K562 (cell line): Measurements from ENCODE around the gene HOXD9. TPM values are rescaled to one million over a fixed set of nuclear protein-coding genes. Genes with fewer than 3 reads are reported as not detected.
A peak's percentile ranks its signal among the peaks of the same experiment; 100 is the strongest.

Experiments
- ATF4 ChIP-seq: fragments of 450-650 bp; formaldehyde crosslinking; IDR thresholded peaks from 2 replicates; pipeline ENCODE4 v1.4.0; 2022; ENCODE audit warnings: mild to moderate bottlenecking, moderate library complexity
- ATF6 ChIP-seq: sonication (generic); formaldehyde crosslinking; IDR thresholded peaks from 2 replicates; pipeline ENCODE4 v1.4.0; 2020; ENCODE audit warnings: mild to moderate bottlenecking, missing genetic modification reagents
- CBFB ChIP-seq: sonication (generic); formaldehyde crosslinking; IDR thresholded peaks from 2 replicates; pipeline ENCODE4 v1.4.0; 2020; ENCODE audit warnings: mild to moderate bottlenecking, missing genetic modification reagents
- CREB5 ChIP-seq: fragments of 250-450 bp; sonication (Bioruptor Pico); IDR thresholded peaks from 2 replicates; pipeline ENCODE4 v1.5.0; 2020; ENCODE audit warnings: mild to moderate bottlenecking
- CXXC5 ChIP-seq: fragments of 250-450 bp; sonication (Bioruptor Pico); IDR thresholded peaks from 2 replicates; pipeline ENCODE4 v1.8.0; 2022; ENCODE audit warnings: inconsistent platforms, mild to moderate bottlenecking, moderate library complexity
- DIDO1 ChIP-seq: fragments of 450-650 bp; IDR thresholded peaks from 2 replicates; pipeline ENCODE4 v1.6.1; 2016; ENCODE audit warnings: low read depth, missing biosample characterization, missing genetic modification characterization
- E2F6 ChIP-seq, 2 experiments: IDR thresholded peaks; 2 replicates each; pipeline ENCODE4 v1.6.1; 2011; ENCODE audit warnings: borderline replicate concordance in 1 of 2, control low read depth in 1 of 2, low read depth in 1 of 2, low read length in 1 of 2, mild to moderate bottlenecking in 1 of 2, mixed read lengths in 1 of 2, moderate library complexity in 1 of 2; ENCODE audit not compliant: insufficient read depth in 1 of 2, insufficient read length in 1 of 2, poor library complexity in 1 of 2, severe bottlenecking in 1 of 2; ENCODE audit errors: extremely low read depth in 1 of 2
- HMGXB4 ChIP-seq: sonication (generic); formaldehyde crosslinking; IDR thresholded peaks from 2 replicates; pipeline ENCODE4 v1.8.1; 2023; ENCODE audit warnings: mild to moderate bottlenecking, missing genetic modification reagents
- JUND ChIP-seq, 2 experiments: IDR thresholded peaks; 2 replicates in 1 of 2; 3 replicates in 1 of 2; pipeline ENCODE4 v1.6.1; 2011; ENCODE audit warnings: borderline replicate concordance in 2 of 2, low read depth in 2 of 2, low read length in 2 of 2, improper control_type of control experiment in 1 of 2, missing biosample characterization in 1 of 2, missing genetic modification characterization in 1 of 2, missing genetic modification reagents in 1 of 2
- KDM1A ChIP-seq, 2 experiments: fragments of 450-650 bp; IDR thresholded peaks; 2 replicates each; pipeline ENCODE4 v1.6.1; 2016; ENCODE audit warnings: mild to moderate bottlenecking in 2 of 2
- MEIS2 ChIP-seq: fragments of 450-650 bp; IDR thresholded peaks from 2 replicates; pipeline ENCODE4 v1.6.1; 2014; ENCODE audit warnings: mild to moderate bottlenecking; ENCODE audit not compliant: partially characterized antibody
- PURB ChIP-seq: sonication (generic); formaldehyde crosslinking; IDR thresholded peaks from 2 replicates; pipeline ENCODE4 v1.9.0; 2021; ENCODE audit warnings: low read depth, mild to moderate bottlenecking, missing genetic modification reagents
- THRAP3 ChIP-seq: fragments of 450-650 bp; IDR thresholded peaks from 2 replicates; pipeline ENCODE4 v1.6.1; 2016; ENCODE audit warnings: mild to moderate bottlenecking, inconsistent platforms, borderline replicate concordance
- TSHZ1 ChIP-seq: fragments of 250-450 bp; sonication (Bioruptor Pico); IDR thresholded peaks from 2 replicates; pipeline ENCODE4 v1.4.0; 2020; ENCODE audit warnings: mild to moderate bottlenecking, moderate library complexity
- polyA plus RNA-seq, 8 experiments: library from polyadenylated mRNA; depleted of rRNA in 4 of 8; stranded (reverse) in 5 of 8; unstranded in 3 of 8; fragments of >200 nt; fragmentation: Nextera tagmentation in 2 of 8; fragmentation: Illumina TruSeq in 1 of 8; extraction: Ambion mirVana in 2 of 8; extraction: Trizol in 1 of 8; gene quantifications; 2 replicates each; pipeline versions ENCODE4 v1.2.1 to v1.2.3, GENCODE V29; 2011 to 2014; ENCODE audit warnings: inconsistent platforms in 1 of 8, missing spikeins in 1 of 8
- total RNA-seq, 7 experiments: library from RNA; depleted of rRNA in 6 of 7; stranded (reverse); fragments of >200 nt in 6 of 7; fragmentation: Illumina TruSeq in 2 of 7; extraction: Trizol in 2 of 7; gene quantifications; 2 replicates each; pipeline versions ENCODE4 v1.2.1 to v1.2.3, GENCODE V29; 2011 to 2021; ENCODE audit warnings: low replicate concordance in 1 of 7

Gene HOXD9
- total and polyA plus RNA-seq, 9 of the 15 experiments (the other 6 are each of a cell fraction or from before 2014, with no cell fraction given), result not detected

- TF ChIP-seq MEIS2, result peak; percentile 60
- no peak for TF ChIP-seq CREB5 (CRISPR knock-in tag)
- no peak for TF ChIP-seq HMGXB4 (CRISPR knock-in tag)
- TF ChIP-seq TSHZ1, result no peak
- no peak for TF ChIP-seq ATF6
- TF ChIP-seq CXXC5, result peak; percentile 80
- no peak for TF ChIP-seq CBFB (CRISPR knock-in tag)
- no peak for TF ChIP-seq THRAP3
- peak in 1 of 2 experiments; percentile 80 for TF ChIP-seq E2F6 (IDR thresholded peaks at IDR 0.05; ENCODE audit: borderline replicate concordance in 1 of 2, extremely low read depth in 1 of 2, insufficient read depth in 1 of 2, insufficient read length in 1 of 2, low read depth in 1 of 2, low read length in 1 of 2, poor library complexity in 1 of 2, severe bottlenecking in 1 of 2)
- TF ChIP-seq JUND (IDR thresholded peaks at IDR 0.05; ENCODE audit: borderline replicate concordance, low read depth, low read length), result no peak
- no peak for TF ChIP-seq JUND (tag; IDR thresholded peaks at IDR 0.05; ENCODE audit: borderline replicate concordance, low read depth, low read length)
- no peak for TF ChIP-seq ATF4
- no peak for TF ChIP-seq KDM1A (IDR thresholded peaks at IDR 0.05)
- no peak for TF ChIP-seq PURB (CRISPR knock-in tag)
- TF ChIP-seq DIDO1 (tag), result no peak
Observed at GRCh38 chr2:176130147-176130956, 7.8 kb downstream of the HOXD9 start (continued).
